GM19351 (cell line): ENCODE measurements around the gene VCY1B.
"Not testable (repeated sequence)": the region's sequence is repeated elsewhere in the genome, so short reads cannot be mapped to it uniquely, and the experiment has no call there.

Experiments
- ATAC-seq: cut with Tn5 transposase; IDR thresholded peaks from one replicate; pipeline ENCODE4 v1.9.1; 2021; ENCODE audit warnings: mild to moderate bottlenecking, moderate library complexity; ENCODE audit not compliant: unreplicated experiment

Gene VCY1B

GRCh38 chrY:14055927-14056326, at the start of gene VCY1B:
VCY1B (plus strand) TSS chrY:14056227; CDS start chrY:14056290, 63 bp downstream.
- not testable (repeated sequence) for ATAC-seq

DNA sequence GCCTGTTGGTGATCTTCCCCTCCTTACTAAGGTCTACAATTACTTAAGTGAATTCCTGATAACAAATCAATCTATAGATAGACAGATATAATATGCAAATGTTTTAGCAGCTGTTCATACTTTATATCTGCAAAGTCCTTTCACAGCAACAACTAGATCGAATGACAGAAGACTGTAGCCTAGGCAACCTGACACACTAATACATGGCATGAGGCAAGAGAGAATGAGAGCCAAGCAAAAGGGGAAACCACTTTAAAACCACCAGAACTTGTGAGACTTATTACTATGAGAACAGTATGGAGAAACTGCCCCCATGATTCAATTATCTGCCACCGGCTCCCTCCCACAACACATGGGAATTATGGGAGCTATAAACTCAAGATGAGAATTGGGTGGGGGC, 44.1 kb upstream of the VCY1B start:
- ATAC-seq = not testable (repeated sequence)

GRCh38 chrY:14030395-14030794, 25.6 kb upstream of the VCY1B start:
- ATAC-seq = not testable (repeated sequence)

- ATAC-seq = no peak
Observed at GRCh38 chrY:14085877-14086276, 29.9 kb downstream of the VCY1B start.
